CD14-positive monocyte (primary cell): ENCODE results near the gene CPSF2. TPM values are rescaled to one million over a fixed set of nuclear protein-coding genes. Genes with fewer than 3 reads are reported as not detected.

Experiments used
- DNase-seq, 3 donors: peaks; one replicate each; pipeline ENCODE4 v3.0.0-alpha.2; 2011 to 2022
- H2AFZ ChIP-seq: 2 replicates; pipeline ENCODE4 v1.6.0; 2012; ENCODE audit warnings: mild to moderate bottlenecking, low read depth, low read length, inconsistent platforms; ENCODE audit not compliant: insufficient read depth, poor library complexity, severe bottlenecking
- H3K27ac ChIP-seq, 2 donors: 1 replicate in 1 of 2; 2 replicates in 1 of 2; pipeline ENCODE4 v1.5.1; 2012 to 2013; ENCODE audit warnings: low read length in 2 of 2, control low read depth in 1 of 2, inconsistent platforms in 1 of 2, low read depth in 1 of 2, mild to moderate bottlenecking in 1 of 2
- H3K27me3 ChIP-seq, 2 donors: one replicate each; pipeline versions ENCODE4 v1.6.0 to v1.6.1; 2011 to 2013; ENCODE audit warnings: low read length in 2 of 2; ENCODE audit not compliant: control insufficient read depth in 2 of 2, insufficient read depth in 2 of 2
- H3K36me3 ChIP-seq, 2 donors: replicated peaks in 1 of 2; 1 replicate in 1 of 2; 2 replicates in 1 of 2; pipeline versions ENCODE4 v1.5.1 to v1.6.1; 2012 to 2013; ENCODE audit warnings: low read length in 2 of 2, control low read depth in 1 of 2, inconsistent platforms in 1 of 2, mild to moderate bottlenecking in 1 of 2; ENCODE audit not compliant: insufficient read depth in 2 of 2, control insufficient read depth in 1 of 2
- H3K4me1 ChIP-seq, 2 donors: 1 replicate in 1 of 2; 2 replicates in 1 of 2; pipeline versions ENCODE4 v1.5.1 to v1.6.1; 2012 to 2013; ENCODE audit warnings: low read length in 2 of 2, control low read depth in 1 of 2, inconsistent platforms in 1 of 2, mild to moderate bottlenecking in 1 of 2, moderate library complexity in 1 of 2; ENCODE audit not compliant: insufficient read depth in 2 of 2, control insufficient read depth in 1 of 2
- H3K4me2 ChIP-seq: replicated peaks from 2 replicates; pipeline ENCODE3; 2012; ENCODE audit warnings: low read length, moderate library complexity, mild to moderate bottlenecking; ENCODE audit not compliant: poor library complexity, severe bottlenecking; ENCODE audit errors: extremely low read depth
- H3K4me3 ChIP-seq, 3 experiments: fragments of 200-600 bp in 1 of 3; sonication (generic) in 1 of 3; replicated peaks in 1 of 3; 1 replicate in 2 of 3; 2 replicates in 1 of 3; pipeline ENCODE4 v1.5.1; 2011 to 2013; ENCODE audit warnings: low read length in 3 of 3, mild to moderate bottlenecking in 3 of 3, control low read depth in 2 of 3, low read depth in 2 of 3, inconsistent platforms in 1 of 3, moderate library complexity in 1 of 3
- H3K79me2 ChIP-seq: 2 replicates; pipeline ENCODE4 v1.6.0; 2012; ENCODE audit warnings: mild to moderate bottlenecking, control low read depth, inconsistent platforms, low read length, moderate library complexity; ENCODE audit not compliant: insufficient read depth
- H3K9ac ChIP-seq: 2 replicates; pipeline ENCODE4 v1.6.0; 2017; ENCODE audit warnings: low read length, mild to moderate bottlenecking; ENCODE audit not compliant: insufficient read depth, poor library complexity, severe bottlenecking
- H3K9me3 ChIP-seq, 2 donors: replicated peaks in 1 of 2; 1 replicate in 1 of 2; 2 replicates in 1 of 2; pipeline versions ENCODE4 v1.5.1 to v1.6.1; 2012 to 2013; ENCODE audit warnings: low read length in 2 of 2, control low read depth in 1 of 2; ENCODE audit not compliant: control insufficient read depth in 1 of 2, insufficient read depth in 1 of 2
- H4K20me1 ChIP-seq: 2 replicates; pipeline ENCODE4 v1.6.0; 2012; ENCODE audit warnings: mild to moderate bottlenecking, low read length, control low read depth, moderate library complexity; ENCODE audit not compliant: insufficient read depth
- H3K27ac Mint-ChIP-seq, 7 donors: one replicate each; pipeline ENCODE4 v1.8.0; 2020; ENCODE audit warnings: mild to moderate bottlenecking in 7 of 7, mixed read lengths in 7 of 7, moderate library complexity in 6 of 7, inconsistent platforms in 2 of 7
- H3K27me3 Mint-ChIP-seq, 3 donors: one replicate each; pipeline ENCODE4 v1.8.0; 2021 to 2022; ENCODE audit warnings: low read depth in 3 of 3, mild to moderate bottlenecking in 3 of 3, mixed read lengths in 3 of 3, moderate library complexity in 3 of 3, inconsistent platforms in 1 of 3
- H3K36me3 Mint-ChIP-seq, 2 donors: one replicate each; pipeline ENCODE4 v1.8.0; 2020; ENCODE audit warnings: mixed read lengths in 2 of 2, inconsistent platforms in 1 of 2, mild to moderate bottlenecking in 1 of 2
- H3K4me1 Mint-ChIP-seq: one replicate; pipeline ENCODE4 v1.8.0; 2020; ENCODE audit warnings: mild to moderate bottlenecking, mixed read lengths
- H3K4me3 Mint-ChIP-seq, 2 donors: one replicate each; pipeline ENCODE4 v1.8.0; 2020; ENCODE audit warnings: mild to moderate bottlenecking in 2 of 2, mixed read lengths in 2 of 2, moderate library complexity in 1 of 2
- H3K9me3 Mint-ChIP-seq, 7 donors: one replicate each; pipeline ENCODE4 v1.8.0; 2020 to 2022; ENCODE audit warnings: mixed read lengths in 7 of 7, mild to moderate bottlenecking in 6 of 7, moderate library complexity in 6 of 7, inconsistent platforms in 2 of 7
- WGBS: methylation state at CpG from one replicate; pipeline ENCODE4 v1.1.5; 2013; ENCODE audit warnings: missing lambda C conversion rate; ENCODE audit not compliant: insufficient coverage; 5-methylcytosine and 5-hydroxymethylcytosine counted together
- intact Hi-C, 2 donors: fragments of 100-400 bp; cut with micrococcal nuclease; formaldehyde crosslinking; loops; one replicate each; pipeline versions ENCODE4 v1.15.0 to v1.15.1; 2023
- polyA plus RNA-seq, 3 donors: library from polyadenylated mRNA; depleted of rRNA in 1 of 3; unstranded in 2 of 3; stranded (reverse) in 1 of 3; fragments of 300-500 nt in 2 of 3; fragments of >200 nt in 1 of 3; fragmentation: Illumina TruSeq in 2 of 3; gene quantifications; 1 replicate in 2 of 3; 2 replicates in 1 of 3; pipeline ENCODE4 v1.2.3, GENCODE V29; 2012 to 2021
- TF ChIP-seq, protein P1 (sequence below): fragments of 200-600 bp; IDR thresholded peaks from one replicate; pipeline ENCODE4 v1.8.0; 2022; ENCODE audit warnings: antibody characterized with exemption, mild to moderate bottlenecking

Gene CPSF2
- polyA plus RNA-seq, 3 donors: 8.5 to 44.9 (median 25.5) TPM

DNA sequence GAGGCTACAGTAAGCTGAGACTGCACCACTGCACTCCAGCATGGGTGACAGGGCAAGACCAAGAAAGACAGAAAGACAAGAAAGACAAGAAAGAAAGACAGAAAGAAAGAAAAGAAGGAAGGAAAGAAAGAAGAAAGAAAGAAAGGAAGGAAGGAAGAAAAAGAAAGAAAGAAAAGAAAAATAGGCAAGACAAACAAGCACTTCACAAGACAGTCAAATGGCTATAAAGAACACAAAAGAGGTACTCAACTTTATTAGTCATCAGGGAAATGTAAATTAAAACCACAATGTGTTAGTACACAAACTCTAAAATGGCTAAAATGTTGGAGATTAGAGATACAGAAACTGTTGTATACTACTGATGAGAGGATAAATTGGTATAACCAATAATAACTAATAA is 22.0 kb upstream of the CPSF2 start:
- TF ChIP-seq, protein P1, sequence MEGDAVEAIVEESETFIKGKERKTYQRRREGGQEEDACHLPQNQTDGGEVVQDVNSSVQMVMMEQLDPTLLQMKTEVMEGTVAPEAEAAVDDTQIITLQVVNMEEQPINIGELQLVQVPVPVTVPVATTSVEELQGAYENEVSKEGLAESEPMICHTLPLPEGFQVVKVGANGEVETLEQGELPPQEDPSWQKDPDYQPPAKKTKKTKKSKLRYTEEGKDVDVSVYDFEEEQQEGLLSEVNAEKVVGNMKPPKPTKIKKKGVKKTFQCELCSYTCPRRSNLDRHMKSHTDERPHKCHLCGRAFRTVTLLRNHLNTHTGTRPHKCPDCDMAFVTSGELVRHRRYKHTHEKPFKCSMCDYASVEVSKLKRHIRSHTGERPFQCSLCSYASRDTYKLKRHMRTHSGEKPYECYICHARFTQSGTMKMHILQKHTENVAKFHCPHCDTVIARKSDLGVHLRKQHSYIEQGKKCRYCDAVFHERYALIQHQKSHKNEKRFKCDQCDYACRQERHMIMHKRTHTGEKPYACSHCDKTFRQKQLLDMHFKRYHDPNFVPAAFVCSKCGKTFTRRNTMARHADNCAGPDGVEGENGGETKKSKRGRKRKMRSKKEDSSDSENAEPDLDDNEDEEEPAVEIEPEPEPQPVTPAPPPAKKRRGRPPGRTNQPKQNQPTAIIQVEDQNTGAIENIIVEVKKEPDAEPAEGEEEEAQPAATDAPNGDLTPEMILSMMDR: no peak
- no peaks in the 10 kb centered on the region for H3K27me3 Mint-ChIP-seq
- no peak overlapping the region for H3K9ac ChIP-seq
- H3K36me3 Mint-ChIP-seq: peaks cover 17 to 29% of the 10 kb centered on the region in 2 donors
- no peak for DNase-seq
- H2AFZ ChIP-seq: no peak overlapping the region
- H3K79me2 ChIP-seq: peaks cover 90% of the 10 kb centered on the region
- H3K27ac ChIP-seq: no peak overlapping the region
- peak overlapping the region in 3 of 7 donors; percentile 37 to 60 (median 58) for H3K27ac Mint-ChIP-seq
- no peak overlapping the region for H3K4me2 ChIP-seq
- peaks cover 30% of the 10 kb centered on the region for H3K4me1 Mint-ChIP-seq
- peaks cover 15 to 28% of the 10 kb centered on the region in 2 donors for H3K36me3 ChIP-seq
- no peaks in the 10 kb centered on the region for H3K9me3 Mint-ChIP-seq
- no peaks in the 10 kb centered on the region for H3K9me3 ChIP-seq
- intact Hi-C loops: no loop called here
- H3K27me3 ChIP-seq: no peaks in the 10 kb centered on the region
- no peak overlapping the region for H3K4me3 Mint-ChIP-seq
- H3K4me3 ChIP-seq: no peak overlapping the region
- peaks cover 86% of the 10 kb centered on the region for H4K20me1 ChIP-seq
- H3K4me1 ChIP-seq: peaks cover 8 to 22% of the 10 kb centered on the region in 2 donors

DNA sequence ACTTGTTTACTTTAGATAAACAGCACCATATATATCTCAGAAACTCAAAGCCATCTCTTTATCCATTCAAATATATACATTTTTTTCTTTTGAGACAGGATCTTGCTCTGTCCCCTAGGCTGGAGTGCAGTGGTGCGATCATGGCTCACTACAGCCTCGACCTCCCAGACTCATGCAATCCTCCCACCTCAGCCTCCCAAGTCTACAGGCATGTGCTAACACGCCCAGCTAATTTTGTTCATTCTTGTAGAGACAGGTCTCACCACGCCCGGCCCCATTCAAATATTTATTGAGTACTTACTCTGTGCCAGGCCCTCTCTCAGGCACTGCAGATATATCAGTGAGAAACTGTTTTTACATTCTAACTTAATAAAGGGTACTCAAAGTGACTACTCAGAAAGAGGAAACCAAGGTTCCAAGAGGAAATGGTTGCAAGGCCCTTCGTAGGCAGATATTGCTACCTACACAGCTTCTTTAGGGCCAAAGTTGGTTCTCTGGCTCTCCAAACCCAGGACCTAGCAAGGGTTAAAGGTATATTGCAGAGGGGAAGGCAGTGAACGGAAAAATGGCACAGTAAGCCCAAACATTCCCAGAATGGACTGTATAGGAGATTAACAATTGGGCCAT is 18.3 kb upstream of the CPSF2 start:
- Histone ChIP-seq H3K27me3 (no peaks in the 10 kb centered on the region), H2AFZ (no peak overlapping the region), H3K36me3 (peaks cover 0 to 8% of the 10 kb centered on the region in 2 donors), H3K79me2 (peaks cover 71% of the 10 kb centered on the region), H3K9me3 (no peaks in the 10 kb centered on the region), H3K9ac (no peak overlapping the region), H3K4me2 (no peak overlapping the region), H3K4me3 (no peak overlapping the region), H3K4me1 (peaks cover 15 to 31% of the 10 kb centered on the region in 2 donors), H4K20me1 (peaks cover 65% of the 10 kb centered on the region), H3K27ac (peak overlapping the region in 1 of 2 donors; percentile 7)
- H3K36me3 Mint-ChIP-seq: peaks cover 3 to 9% of the 10 kb centered on the region in 2 donors
- 71% methylated on average over 4 of the region's 7 CpGs for WGBS
- no peaks in the 10 kb centered on the region for H3K27me3 Mint-ChIP-seq
- intact Hi-C loops: no loop called here
- peak overlapping the region in 3 of 7 donors; percentile 21 to 65 (median 48) for H3K27ac Mint-ChIP-seq
- DNase-seq: no peak
- peaks cover 38% of the 10 kb centered on the region for H3K4me1 Mint-ChIP-seq
- TF ChIP-seq, protein P1: no peak
- peaks cover 0 to 2% (median 0%) of the 10 kb centered on the region in 7 donors for H3K9me3 Mint-ChIP-seq
- no peak overlapping the region for H3K4me3 Mint-ChIP-seq
